Measurements from ENCODE around the gene TOP1. TPM values are rescaled to one million over a fixed set of nuclear protein-coding genes. Genes with fewer than 3 reads are reported as not detected.

TOP1 gene
- total RNA-seq, 2 experiments from 2014 or later, result 99.6 to 102 TPM

- H3K4me3 Mint-ChIP-seq, result no peak overlapping the region
- DNase-seq, result no peak
- H3K4me1 Mint-ChIP-seq, result peaks cover 4% of the 10 kb centered on the region
- no peaks in the 10 kb centered on the region for H3K9me3 Mint-ChIP-seq
- H3K27ac Mint-ChIP-seq, result no peak overlapping the region
- no peaks in the 10 kb centered on the region for H3K36me3 Mint-ChIP-seq
- H3K27me3 Mint-ChIP-seq, result no peaks in the 10 kb centered on the region
Observed at GRCh38 chr20:41017448-41018042, 11.1 kb upstream of the TOP1 start.

- no peak overlapping the region for H3K4me3 Mint-ChIP-seq
- no peaks in the 10 kb centered on the region for H3K36me3 Mint-ChIP-seq
- DNase-seq, result no peak
- no peaks in the 10 kb centered on the region for H3K27me3 Mint-ChIP-seq
- no peaks in the 10 kb centered on the region for H3K4me1 Mint-ChIP-seq
- no peak overlapping the region for H3K27ac Mint-ChIP-seq
- H3K9me3 Mint-ChIP-seq, result no peaks in the 10 kb centered on the region
Observed at GRCh38 chr20:41018153-41018552, 10.5 kb upstream of the TOP1 start.

GRCh38 chr20:41023549-41023948 is 5.1 kb upstream of the TOP1 start:
- Mint-ChIP-seq H3K27ac (no peak overlapping the region), H3K4me3 (no peak overlapping the region), H3K4me1 (peaks cover 4% of the 10 kb centered on the region), H3K36me3 (no peaks in the 10 kb centered on the region), H3K9me3 (no peaks in the 10 kb centered on the region), H3K27me3 (no peaks in the 10 kb centered on the region)
- no peak for DNase-seq

DNA sequence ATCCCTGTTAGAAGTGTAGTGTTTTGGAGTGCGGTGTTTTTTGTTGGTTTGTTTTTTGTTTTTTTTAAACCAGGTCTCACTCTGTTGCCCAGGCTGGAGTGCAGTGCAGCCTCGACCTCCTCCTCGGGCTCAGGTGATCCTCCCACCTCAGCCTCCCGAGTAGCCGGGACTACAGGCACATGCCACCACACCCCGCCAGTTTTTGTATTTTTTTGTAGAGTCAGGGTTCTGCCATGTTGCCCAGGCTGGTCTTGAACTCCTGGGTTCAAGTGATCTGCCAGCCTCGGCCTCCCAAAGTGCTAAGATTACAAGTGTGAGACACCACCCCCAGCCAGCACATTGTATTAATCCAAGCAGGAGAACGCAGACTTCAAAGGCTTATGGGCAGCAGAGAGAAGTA is 1.3 kb upstream of the TOP1 start:
- peaks cover 27% of the 10 kb centered on the region for H3K4me1 Mint-ChIP-seq
- no peaks in the 10 kb centered on the region for H3K9me3 Mint-ChIP-seq
- H3K4me3 Mint-ChIP-seq, result peak overlapping the region; percentile 70
- peak overlapping the region; percentile 88 for H3K27ac Mint-ChIP-seq
- no peaks in the 10 kb centered on the region for H3K27me3 Mint-ChIP-seq
- no peak for DNase-seq
- peaks cover 30% of the 10 kb centered on the region for H3K36me3 Mint-ChIP-seq

DNA sequence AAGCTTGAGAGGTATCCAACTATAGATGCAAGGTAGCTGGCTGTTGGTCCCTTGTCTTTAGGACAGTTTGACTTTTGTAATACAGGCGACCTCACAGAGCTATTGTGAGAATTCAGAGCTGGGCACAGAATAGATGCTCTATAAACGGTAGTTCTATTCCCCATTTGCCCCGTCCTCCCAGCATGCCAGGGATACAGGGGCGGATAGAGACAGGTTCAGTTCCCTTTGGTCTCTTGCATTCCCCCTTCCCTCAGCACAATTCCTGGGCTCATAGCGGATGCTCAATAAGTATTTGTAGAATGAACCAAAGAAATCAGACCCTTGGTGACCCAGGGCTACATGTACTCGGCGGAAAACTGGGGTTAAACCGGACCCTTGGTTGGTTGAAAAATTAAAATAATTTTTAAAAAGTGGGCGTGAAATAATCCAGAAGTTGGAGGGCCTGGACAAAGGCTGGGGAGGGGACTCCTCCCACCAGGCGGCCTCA is 707 bp upstream of the TOP1 start:
- peaks cover 32% of the 10 kb centered on the region for H3K4me1 Mint-ChIP-seq

DNA sequence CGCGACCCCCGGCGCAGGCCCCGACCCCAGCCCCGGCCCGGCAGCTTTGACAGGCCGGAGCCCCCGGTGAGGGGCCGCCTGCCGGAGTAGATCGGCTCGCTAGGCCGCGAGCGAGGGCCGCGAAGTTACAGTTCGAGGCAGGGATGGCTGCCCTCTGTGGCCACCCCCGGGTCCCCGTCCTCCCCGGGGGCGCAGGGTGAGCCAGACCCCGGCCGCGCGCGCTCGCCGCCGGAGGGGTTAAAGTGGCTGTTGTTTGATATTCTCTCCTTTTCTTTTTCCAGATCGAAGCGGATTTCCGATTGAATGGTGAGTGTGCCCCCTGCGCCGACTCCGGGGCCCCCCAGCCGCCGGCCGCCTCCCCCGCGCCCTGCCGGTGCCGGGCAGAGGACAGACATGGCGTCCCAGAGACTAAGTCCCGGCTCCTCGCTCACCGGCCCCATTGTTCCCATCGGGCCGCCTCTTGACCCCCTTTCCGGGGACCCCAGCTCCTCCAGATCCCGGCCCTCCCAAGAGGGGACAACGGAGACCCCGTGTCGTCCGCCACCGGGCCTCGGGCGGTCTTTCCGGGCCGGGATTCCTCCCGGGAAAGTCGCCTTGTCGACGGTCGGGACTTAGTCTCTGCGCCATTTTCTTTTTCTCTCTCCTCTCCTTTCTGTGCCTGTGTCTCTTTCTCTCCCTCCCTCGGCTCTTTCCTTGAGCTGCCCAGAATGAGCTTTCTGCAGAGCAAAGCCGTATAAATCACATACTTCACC is 704 bp downstream of the TOP1 start:
- peak overlapping the region; percentile 86 for H3K4me3 Mint-ChIP-seq
- H3K27me3 Mint-ChIP-seq, result no peaks in the 10 kb centered on the region
- peak overlapping the region; percentile 91 for H3K27ac Mint-ChIP-seq
- peak; percentile 59 for DNase-seq
- H3K4me1 Mint-ChIP-seq, result peaks cover 44% of the 10 kb centered on the region
- H3K9me3 Mint-ChIP-seq, result no peaks in the 10 kb centered on the region
- H3K36me3 Mint-ChIP-seq, result peaks cover 39% of the 10 kb centered on the region

More for the DNA sequence above, 707 bp upstream of the TOP1 start:
- Mint-ChIP-seq H3K4me3 (peak overlapping the region; percentile 70), H3K27me3 (no peaks in the 10 kb centered on the region), H3K27ac (peak overlapping the region; percentile 88), H3K36me3 (peaks cover 36% of the 10 kb centered on the region), H3K9me3 (no peaks in the 10 kb centered on the region)
- no peak for DNase-seq

GRCh38 chr20:41030061-41030460 is 1.4 kb downstream of the TOP1 start:
- DNase-seq, result no peak
- H3K9me3 Mint-ChIP-seq, result no peaks in the 10 kb centered on the region
- H3K27me3 Mint-ChIP-seq, result no peaks in the 10 kb centered on the region
- H3K27ac Mint-ChIP-seq, result peak overlapping the region; percentile 91
- peak overlapping the region; percentile 86 for H3K4me3 Mint-ChIP-seq
- peaks cover 51% of the 10 kb centered on the region for H3K4me1 Mint-ChIP-seq
- peaks cover 47% of the 10 kb centered on the region for H3K36me3 Mint-ChIP-seq

GRCh38 chr20:41030531-41031242 is 2.1 kb downstream of the TOP1 start:
- H3K9me3 Mint-ChIP-seq, result no peaks in the 10 kb centered on the region
- H3K36me3 Mint-ChIP-seq, result peaks cover 53% of the 10 kb centered on the region
- DNase-seq, result no peak
- peak overlapping the region; percentile 86 for H3K4me3 Mint-ChIP-seq
- no peaks in the 10 kb centered on the region for H3K27me3 Mint-ChIP-seq
- peaks cover 58% of the 10 kb centered on the region for H3K4me1 Mint-ChIP-seq
- no peak overlapping the region for H3K27ac Mint-ChIP-seq

- peaks cover 58% of the 10 kb centered on the region for H3K36me3 Mint-ChIP-seq
- H3K27ac Mint-ChIP-seq, result no peak overlapping the region
- H3K4me1 Mint-ChIP-seq, result peaks cover 62% of the 10 kb centered on the region
- peak overlapping the region; percentile 86 for H3K4me3 Mint-ChIP-seq
- no peak for DNase-seq
- H3K27me3 Mint-ChIP-seq, result no peaks in the 10 kb centered on the region
- no peaks in the 10 kb centered on the region for H3K9me3 Mint-ChIP-seq
Observed at GRCh38 chr20:41031243-41031619, 2.6 kb downstream of the TOP1 start.

DNA sequence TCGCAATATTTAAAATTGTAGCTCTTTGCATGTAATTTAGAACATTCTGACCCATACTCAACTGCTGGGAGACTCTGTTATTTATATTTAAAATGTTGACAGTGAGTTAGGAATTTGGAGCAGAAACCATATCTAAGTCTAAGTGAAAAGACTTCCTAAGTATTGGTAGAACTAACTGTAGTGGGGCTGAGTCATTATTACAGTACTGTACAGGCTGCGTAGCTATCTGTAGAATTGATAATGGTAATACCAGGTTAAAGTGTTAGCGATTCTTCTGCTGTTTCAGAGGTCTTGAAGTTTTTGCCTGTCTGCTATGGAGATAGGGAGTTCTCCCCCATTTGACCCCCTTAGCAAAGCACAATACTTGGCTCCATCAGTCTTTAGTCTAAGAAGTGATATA is 3.6 kb downstream of the TOP1 start:
- H3K9me3 Mint-ChIP-seq, result no peaks in the 10 kb centered on the region
- peaks cover 66% of the 10 kb centered on the region for H3K36me3 Mint-ChIP-seq
- H3K4me1 Mint-ChIP-seq, result peaks cover 67% of the 10 kb centered on the region
- no peak for DNase-seq
- H3K4me3 Mint-ChIP-seq, result peak overlapping the region; percentile 42
- H3K27me3 Mint-ChIP-seq, result no peaks in the 10 kb centered on the region
- no peak overlapping the region for H3K27ac Mint-ChIP-seq

GRCh38 chr20:41034239-41034638 is 5.6 kb downstream of the TOP1 start:
- Mint-ChIP-seq H3K4me1 (peaks cover 78% of the 10 kb centered on the region), H3K27ac (no peak overlapping the region), H3K27me3 (no peaks in the 10 kb centered on the region), H3K4me3 (no peak overlapping the region), H3K9me3 (no peaks in the 10 kb centered on the region), H3K36me3 (peaks cover 77% of the 10 kb centered on the region)
- DNase-seq, result no peak

DNA sequence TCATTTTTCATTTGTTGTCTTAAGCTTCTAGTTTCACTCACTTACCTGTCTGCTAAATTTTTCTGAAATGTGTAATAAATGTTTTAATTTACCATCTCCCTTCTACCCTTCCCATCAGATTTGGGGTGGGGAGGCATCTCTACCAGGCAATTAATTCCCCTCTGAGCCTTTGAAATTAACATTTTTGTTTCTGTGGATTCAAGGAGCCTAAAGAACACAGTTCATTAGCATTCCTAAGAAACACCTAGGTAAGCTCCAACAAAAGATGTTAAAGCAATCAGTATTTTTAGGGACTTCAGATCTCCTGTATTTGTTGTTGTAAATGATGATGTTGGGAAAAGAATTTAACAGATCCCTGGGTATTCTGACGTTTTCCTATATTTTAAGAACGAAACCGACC is 6.6 kb downstream of the TOP1 start:
- DNase-seq, result no peak
- Mint-ChIP-seq H3K27ac (peak overlapping the region; percentile 25), H3K9me3 (no peaks in the 10 kb centered on the region), H3K36me3 (peaks cover 69% of the 10 kb centered on the region), H3K27me3 (no peaks in the 10 kb centered on the region), H3K4me1 (peaks cover 82% of the 10 kb centered on the region), H3K4me3 (no peak overlapping the region)

GRCh38 chr20:41037179-41037578 is 8.6 kb downstream of the TOP1 start:
- H3K9me3 Mint-ChIP-seq, result no peaks in the 10 kb centered on the region
- H3K4me1 Mint-ChIP-seq, result peaks cover 77% of the 10 kb centered on the region
- no peaks in the 10 kb centered on the region for H3K27me3 Mint-ChIP-seq
- no peak overlapping the region for H3K4me3 Mint-ChIP-seq
- peaks cover 59% of the 10 kb centered on the region for H3K36me3 Mint-ChIP-seq
- DNase-seq, result no peak
- no peak overlapping the region for H3K27ac Mint-ChIP-seq

GRCh38 chr20:41038149-41038877 is 9.7 kb downstream of the TOP1 start:
- Mint-ChIP-seq H3K27me3 (no peaks in the 10 kb centered on the region), H3K36me3 (peaks cover 56% of the 10 kb centered on the region), H3K9me3 (no peaks in the 10 kb centered on the region), H3K4me3 (no peak overlapping the region), H3K4me1 (peaks cover 75% of the 10 kb centered on the region), H3K27ac (peak overlapping the region; percentile 20)
- no peak for DNase-seq

GRCh38 chr20:41038878-41039404 is 10.3 kb downstream of the TOP1 start:
- Mint-ChIP-seq H3K9me3 (no peaks in the 10 kb centered on the region), H3K27ac (peak overlapping the region; percentile 20), H3K27me3 (no peaks in the 10 kb centered on the region), H3K4me3 (no peak overlapping the region), H3K4me1 (peaks cover 72% of the 10 kb centered on the region), H3K36me3 (peaks cover 56% of the 10 kb centered on the region)
- no peak for DNase-seq

Data from activated naive CD8-positive, alpha-beta T cell treated with anti-CD3 and anti-CD28 coated beads for 36 hours (primary cell).